Activated naive CD8-positive, alpha-beta T cell treated with anti-CD3 and anti-CD28 coated beads, Interleukin-2, amount 50 U/mL, for 16 hours (primary cell): ENCODE measurements around the gene PCIF1.
"Not testable (repeated sequence)": the region's sequence is repeated elsewhere in the genome, so short reads cannot be mapped to it uniquely, and the experiment has no call there.

Source experiments
- DNase-seq: peaks from one replicate; pipeline ENCODE4 v3.0.0-alpha.2; 2020; ENCODE audit warnings: low read depth, low spot score

PCIF1 gene

GRCh38 chr20:45934586-45935415, at the start of gene PCIF1:
Gene PCIF1 (plus strand): TSS chr20:45934683. CDS start chr20:45939000, 4,317 bp downstream.
- peak; percentile 94 for DNase-seq

DNA sequence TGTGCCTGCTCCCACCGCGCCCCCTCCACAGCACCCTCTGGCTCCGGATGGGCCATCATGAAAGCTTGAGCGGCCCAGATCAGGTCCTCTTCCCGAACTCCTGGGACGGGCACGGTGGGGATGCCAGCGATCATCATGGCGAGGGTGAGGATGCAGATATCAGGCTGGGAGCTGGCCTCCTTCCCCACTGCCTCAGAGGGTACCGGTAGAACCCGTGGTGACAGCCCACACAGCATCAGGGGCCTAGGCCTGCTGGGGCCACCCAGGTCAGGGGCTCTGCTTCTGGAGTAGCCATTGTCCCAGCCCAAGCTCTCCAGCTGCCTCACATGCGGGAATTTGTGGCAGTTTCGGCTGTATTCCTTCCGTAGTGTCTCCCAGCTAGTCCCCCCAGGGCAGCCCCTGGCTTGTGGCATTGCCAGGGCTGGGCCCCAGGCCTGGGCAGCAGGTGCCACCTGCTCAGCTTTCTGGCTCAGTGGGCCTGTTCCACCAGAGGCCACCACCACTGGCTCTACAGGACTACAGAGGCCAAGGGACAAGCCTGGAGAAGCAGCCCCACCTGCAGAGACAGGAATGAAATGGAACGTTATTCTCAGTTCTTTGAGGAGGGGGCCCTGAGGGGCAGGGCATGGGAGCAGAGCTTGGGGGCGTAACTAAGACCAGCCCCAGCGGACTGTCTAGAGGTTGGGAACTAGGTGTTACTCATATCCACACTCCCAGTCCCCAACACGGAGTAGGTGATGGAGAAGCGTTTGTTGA, 47.7 kb upstream of the PCIF1 start:
- no peak for DNase-seq

DNA sequence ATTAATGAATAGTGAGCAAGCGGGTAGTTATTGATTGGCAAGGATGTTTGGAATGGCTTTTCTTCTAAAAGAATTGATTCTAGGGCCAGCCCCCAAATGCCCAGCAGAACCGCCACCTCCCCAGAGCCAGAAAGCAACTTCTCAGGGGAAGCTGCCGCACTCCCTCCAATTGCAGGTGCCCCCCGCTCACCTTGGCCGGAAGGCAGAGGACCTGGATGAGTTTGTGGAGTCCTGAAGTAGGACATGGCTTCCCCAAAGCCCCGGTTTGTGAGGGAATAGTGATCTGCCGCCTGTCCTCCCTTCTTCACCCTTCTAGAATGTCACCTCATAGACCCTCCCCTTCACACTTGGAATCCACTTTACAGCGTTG, 47.2 kb upstream of the PCIF1 start, which contains the start of gene SPATA25:
TSS of gene SPATA25 (minus strand) at position 277 of the 370 bp plus-strand sequence. CDS start at position 245, 32 bp downstream.
- no peak for DNase-seq

DNA sequence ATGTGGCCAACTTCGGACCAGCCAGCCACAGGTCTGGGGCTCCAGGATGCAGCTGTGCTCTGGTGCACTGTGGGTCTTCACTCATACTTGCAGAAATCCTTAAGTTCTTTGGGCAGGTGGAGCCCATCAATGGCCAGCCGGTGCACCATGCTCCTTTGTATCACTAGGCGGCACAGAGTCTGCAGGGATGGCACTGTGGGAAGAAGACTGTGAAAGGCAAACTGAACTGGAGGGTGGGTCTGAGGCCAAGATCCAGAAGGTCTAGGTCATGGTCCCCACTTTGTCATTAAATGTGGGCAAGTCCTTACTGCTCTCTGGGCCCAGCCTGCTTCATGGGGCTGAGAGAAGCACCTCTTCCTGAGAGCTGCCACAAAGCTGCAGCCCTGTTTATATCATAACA, 45.8 kb upstream of the PCIF1 start:
- DNase-seq: no peak

- no peak for DNase-seq
Measured at GRCh38 chr20:45890077-45890984, 44.2 kb upstream of the PCIF1 start.

GRCh38 chr20:45890985-45891983, 43.2 kb upstream of the PCIF1 start, which contains the start of the genes CTSA and NEURL2:
Gene CTSA (plus strand): TSS chr20:45891335. CDS start chr20:45891569, 234 bp downstream.
Gene NEURL2 (minus strand): TSS chr20:45891208. CDS start chr20:45890991, 217 bp downstream.
- peak; percentile 73 for DNase-seq

GRCh38 chr20:45892049-45892825, 42.2 kb upstream of the PCIF1 start:
- no peak for DNase-seq

DNA sequence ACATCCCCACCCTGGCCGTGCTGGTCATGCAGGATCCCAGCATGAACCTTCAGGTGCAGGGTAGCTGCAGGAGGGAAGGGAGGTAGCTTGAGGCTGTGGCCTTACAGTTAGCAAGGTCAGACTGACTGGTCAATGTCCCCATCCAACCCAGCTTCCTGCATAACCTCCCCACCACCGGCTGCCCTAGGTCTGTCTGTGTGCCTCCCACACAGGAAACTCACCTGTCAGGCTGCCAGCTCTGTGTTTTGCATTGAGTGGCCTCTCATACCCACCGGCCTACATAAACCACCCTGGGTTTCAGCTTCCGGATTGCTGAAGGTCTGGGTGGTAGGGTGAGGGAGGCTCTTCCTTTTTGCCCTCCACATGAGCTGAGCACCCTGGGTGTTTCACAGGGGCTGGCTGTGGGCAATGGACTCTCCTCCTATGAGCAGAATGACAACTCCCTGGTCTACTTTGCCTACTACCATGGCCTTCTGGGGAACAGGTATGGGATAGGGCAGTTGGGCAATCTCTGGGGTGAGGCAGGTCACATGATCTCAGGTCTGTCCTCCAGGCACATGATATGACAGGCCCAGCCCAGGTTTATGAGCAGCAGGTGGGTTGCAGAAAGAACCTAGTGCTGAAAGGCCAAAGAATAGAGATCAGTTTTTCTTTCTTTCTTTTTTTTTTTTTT, 41.5 kb upstream of the PCIF1 start:
- DNase-seq: no peak

GRCh38 chr20:45893831-45894230, 40.7 kb upstream of the PCIF1 start:
- no peak for DNase-seq

DNA sequence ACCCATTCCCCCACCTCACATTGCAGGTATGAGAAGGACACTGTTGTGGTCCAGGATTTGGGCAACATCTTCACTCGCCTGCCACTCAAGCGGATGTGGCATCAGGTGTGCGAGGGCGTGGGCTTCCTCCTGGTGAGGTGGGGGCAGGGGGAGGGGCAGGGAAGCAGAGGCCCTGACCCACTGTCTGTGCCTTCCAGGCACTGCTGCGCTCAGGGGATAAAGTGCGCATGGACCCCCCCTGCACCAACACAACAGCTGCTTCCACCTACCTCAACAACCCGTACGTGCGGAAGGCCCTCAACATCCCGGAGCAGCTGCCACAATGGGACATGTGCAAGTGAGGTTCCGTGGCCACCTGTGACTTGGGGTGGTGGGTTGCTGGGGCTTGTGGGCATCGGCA, 39.7 kb upstream of the PCIF1 start:
- no peak for DNase-seq

- no peak for DNase-seq
Measured at GRCh38 chr20:45896641-45897161, 37.8 kb upstream of the PCIF1 start.

DNA sequence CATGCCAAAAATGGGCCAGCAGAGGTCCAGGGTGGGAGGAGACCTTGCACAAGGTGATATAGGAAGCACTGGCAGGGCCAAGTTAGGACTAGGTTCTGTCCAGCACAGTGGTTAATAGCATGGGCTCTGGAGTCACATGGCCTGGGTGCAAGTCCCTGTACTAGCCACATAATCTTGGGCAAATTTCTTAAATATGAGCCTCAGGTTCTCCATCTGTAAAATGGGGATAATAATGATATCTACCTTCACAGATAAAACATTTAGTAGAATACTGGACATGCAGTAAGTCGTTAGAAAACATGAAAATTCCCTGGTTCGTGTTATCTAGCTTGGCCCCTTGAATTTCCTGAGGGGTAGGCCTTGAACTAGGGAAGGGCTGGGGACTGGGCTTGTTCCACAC, 37.2 kb upstream of the PCIF1 start:
- DNase-seq: no peak

DNA sequence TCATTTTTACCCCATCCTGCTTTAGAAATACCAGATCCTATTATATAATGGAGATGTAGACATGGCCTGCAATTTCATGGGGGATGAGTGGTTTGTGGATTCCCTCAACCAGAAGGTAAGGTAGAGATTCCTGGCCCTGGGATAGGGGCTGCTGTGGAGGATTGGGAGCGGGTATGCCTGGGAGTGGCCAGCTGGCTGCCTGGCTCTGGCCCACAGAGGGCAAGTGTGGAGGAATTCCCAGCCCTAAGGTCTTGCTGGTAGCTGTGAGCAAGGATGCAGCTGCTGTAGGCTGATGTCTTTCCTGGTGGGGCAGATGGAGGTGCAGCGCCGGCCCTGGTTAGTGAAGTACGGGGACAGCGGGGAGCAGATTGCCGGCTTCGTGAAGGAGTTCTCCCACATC, 36.8 kb upstream of the PCIF1 start:
- no peak for DNase-seq

DNA sequence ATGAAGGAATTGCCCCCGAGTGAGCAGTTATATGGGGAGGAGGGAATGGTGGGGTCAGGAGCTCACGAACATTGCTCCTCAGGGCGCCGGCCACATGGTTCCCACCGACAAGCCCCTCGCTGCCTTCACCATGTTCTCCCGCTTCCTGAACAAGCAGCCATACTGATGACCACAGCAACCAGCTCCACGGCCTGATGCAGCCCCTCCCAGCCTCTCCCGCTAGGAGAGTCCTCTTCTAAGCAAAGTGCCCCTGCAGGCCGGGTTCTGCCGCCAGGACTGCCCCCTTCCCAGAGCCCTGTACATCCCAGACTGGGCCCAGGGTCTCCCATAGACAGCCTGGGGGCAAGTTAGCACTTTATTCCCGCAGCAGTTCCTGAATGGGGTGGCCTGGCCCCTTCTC, 36.2 kb upstream of the PCIF1 start:
- no peak for DNase-seq

DNA sequence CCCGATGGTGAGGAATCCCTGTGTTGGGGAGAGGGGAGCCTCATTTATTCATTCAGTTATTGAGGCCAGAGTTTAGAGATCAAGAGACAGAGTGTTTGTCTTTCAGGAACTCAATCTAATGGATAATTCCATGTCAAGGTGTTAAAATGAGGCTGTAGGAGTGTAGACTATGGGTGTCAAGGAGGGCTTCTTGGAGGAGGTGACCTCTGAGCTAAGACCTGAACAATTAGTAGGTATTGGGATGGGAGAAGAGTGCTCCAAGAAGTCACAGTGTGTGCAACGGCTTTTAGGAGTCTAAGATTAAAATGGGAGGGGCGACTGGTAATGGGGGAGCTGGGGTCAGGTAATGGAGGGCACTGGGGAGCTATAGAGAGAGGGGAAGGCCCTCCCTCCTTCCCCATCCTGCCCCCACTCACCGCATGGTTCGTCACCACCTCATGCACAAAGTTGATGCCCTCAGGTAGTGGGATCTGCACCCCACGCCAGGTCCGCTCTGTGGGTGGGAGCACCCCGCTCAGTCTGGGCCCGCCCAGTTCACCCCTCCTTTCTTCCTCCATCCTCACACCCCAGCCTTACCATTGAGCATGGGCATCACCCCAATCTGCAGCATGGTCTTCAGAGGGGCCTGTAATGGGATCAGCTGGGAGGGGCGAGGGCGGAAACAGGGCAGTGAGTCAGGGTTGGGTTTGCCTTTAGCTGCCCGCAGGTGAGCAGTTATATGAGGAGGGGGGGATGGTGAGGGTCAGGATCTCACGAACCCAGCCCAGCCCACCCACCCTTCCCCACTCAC, 35.2 kb upstream of the PCIF1 start:
- no peak for DNase-seq

DNA sequence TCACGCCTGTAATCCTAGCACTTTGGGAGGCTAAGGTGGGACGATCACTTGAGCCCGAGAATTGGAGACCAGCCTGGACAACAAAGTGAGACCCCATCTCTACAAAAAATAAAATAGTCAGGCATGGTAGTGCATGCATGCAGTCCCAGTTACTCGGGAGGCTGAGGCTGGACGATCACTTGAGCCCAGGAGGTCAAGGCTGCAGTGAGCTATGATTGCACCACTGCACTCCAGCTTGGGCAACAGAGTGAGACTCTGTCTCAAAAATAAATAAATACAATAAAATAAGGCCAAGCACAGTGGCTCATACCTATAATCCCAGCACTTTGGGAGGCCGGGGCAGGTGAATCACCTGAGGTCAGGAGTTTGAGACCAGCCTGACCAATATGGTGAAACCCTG, 33.2 kb upstream of the PCIF1 start:
- not testable (repeated sequence) for DNase-seq

DNA sequence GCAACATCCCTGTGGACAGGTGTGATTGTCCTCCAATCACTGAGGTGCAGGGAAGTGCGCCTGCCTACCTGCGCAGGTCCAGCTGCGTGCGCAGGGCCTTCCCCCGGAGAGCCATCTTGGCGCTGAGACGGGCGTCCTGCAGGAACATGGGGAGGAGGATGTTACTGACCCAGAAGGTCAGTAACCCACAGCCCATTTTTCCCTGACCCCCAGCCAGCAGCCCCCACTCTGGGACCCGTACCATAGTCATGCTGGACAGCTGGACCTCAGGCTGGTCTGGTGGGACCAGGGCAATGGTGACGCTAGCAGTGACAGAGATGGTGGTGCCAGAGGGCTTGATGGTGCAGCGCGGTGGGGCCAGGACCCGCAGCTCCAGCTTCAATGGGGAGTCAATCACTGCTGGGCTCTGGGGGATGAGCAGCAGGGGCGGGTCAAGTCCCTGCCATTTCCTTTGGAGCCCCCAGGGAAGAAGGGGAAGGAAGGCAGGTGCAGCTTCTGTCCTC, 32.2 kb upstream of the PCIF1 start:
- DNase-seq: no peak
